ENCODE data around the gene TTYH3.
A peak's percentile ranks its signal among the peaks of the same experiment; 100 is the strongest.

TTYH3 gene

DNA sequence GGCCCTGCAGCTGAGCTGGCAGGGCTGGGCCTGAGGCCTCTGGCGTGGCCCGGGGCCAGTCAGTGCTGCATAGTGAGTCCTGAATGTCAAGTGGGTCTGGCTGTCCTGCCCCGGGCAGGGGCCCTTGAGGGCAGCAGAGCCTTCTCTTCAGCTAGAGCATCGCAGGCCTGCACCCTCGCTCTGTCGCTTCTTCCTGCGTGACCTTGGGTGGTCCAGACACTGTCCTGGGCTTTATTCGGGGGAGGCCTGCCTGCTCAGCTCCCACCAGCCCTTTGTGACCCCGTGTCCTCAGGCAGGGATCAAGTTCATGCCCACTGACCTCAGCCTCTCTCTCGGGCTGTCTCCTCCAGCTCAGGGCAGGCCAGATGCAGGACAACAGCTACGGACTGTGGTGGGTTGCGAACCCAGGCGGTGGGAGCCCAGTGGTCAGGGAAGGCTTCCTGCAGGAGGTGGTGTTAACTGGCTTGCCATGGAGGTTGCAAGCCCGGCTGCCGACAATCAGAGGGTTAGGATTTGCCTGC is 3.4 kb downstream of the TTYH3 start:
- DNase-seq (ENCODE audit: low spot score): no peak

DNA sequence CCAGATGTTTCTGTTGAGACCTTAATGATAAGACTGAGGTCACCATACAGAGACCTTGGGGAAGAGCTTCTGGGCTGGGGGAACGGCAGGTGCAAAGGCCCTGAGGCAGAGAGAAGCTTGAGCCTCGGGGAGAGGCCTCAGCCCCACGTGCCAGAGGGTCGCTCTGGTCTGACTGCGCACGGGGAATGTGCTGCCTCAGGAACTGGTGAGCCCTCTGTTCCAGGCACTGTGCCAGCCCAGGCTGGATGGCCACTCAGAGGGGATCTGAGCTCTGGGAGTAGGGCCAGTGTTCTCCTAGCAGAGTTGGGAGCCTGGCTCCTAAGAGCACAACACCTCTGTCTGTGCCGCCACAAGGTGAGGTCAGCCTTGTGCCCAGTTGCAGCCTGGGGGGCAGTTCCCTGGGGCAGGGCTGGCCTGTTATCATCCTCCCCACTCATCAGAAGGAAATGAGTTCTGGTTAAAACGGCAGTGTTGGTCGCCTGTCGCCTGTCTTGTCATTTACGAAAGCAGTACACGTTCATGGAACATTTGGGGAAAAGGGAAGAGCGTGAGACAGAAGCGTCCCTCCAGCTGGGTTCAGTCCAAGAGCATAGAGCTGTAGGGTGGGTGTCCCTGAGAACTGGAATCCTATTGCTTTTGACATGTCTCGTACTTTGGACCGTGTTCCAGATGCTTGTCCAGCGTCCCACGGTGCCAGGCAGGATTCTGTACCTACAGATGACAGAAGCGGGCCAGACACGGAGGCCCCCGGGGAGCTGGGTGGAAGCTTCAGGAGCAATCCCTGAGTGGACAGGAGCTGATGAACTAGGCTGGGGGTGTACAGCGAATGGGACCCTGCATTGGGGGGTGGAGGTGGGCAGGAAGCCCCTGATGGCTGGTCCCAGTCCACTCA is 4.3 kb downstream of the TTYH3 start:
- DNase-seq (ENCODE audit: low spot score): no peak

DNA sequence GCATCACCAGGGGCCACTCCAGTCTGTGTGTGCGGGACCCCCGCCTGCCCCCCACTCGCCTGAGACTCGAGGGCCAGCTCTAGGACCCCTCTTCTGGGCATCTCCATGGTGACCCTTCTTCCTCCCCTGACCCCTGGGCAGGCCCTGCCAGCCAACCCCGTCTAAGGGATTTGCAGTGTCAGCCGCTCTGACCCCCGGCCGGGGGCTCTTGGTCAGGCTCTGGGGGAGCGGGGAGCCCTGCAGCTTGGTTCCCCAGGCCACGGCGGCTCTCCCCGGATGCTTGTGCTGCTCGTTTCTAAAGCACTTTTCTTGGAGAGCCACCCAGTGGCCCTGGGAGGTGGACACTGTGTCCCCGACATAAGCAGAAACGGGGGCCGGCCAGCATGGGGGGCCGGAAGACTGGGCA is 5.3 kb downstream of the TTYH3 start:
- DNase-seq (ENCODE audit: low spot score): no peak

DNA sequence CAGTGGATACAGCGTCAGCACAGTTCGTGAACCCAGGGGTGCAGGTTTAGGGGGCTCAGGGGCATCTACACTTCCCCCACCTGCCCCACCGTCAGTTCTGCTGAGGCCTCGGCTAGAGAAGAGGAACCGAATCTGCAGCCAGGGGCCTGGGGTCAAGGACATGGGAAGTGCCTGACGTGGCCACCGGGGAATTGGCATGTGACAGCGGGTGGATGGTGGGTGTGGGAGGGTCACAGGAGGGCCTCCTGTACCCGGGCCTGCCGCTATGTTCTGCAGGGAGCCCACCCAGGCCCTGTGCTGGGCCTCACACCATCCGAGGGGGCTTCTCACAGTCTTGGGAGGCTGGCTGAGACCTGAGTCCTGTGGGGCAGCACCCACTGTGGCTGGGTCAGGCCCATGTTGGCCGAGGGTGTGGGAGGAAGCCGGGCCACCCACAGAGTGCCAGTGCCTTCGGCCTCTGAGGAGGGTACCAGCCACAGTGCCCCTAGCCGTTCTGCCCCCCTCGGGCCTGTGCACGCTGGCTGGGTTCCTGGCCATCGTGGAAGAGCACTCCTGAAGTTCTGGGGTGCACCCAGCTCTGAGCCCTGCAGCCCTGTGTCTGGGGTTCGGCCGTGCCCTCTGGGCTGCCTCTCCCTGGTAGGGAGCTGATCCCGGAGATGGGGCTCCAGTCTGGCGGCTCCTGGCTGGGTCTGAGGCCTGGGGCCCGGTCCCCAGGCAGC is 5.9 kb downstream of the TTYH3 start:
- DNase-seq (ENCODE audit: low spot score): no peak

DNA sequence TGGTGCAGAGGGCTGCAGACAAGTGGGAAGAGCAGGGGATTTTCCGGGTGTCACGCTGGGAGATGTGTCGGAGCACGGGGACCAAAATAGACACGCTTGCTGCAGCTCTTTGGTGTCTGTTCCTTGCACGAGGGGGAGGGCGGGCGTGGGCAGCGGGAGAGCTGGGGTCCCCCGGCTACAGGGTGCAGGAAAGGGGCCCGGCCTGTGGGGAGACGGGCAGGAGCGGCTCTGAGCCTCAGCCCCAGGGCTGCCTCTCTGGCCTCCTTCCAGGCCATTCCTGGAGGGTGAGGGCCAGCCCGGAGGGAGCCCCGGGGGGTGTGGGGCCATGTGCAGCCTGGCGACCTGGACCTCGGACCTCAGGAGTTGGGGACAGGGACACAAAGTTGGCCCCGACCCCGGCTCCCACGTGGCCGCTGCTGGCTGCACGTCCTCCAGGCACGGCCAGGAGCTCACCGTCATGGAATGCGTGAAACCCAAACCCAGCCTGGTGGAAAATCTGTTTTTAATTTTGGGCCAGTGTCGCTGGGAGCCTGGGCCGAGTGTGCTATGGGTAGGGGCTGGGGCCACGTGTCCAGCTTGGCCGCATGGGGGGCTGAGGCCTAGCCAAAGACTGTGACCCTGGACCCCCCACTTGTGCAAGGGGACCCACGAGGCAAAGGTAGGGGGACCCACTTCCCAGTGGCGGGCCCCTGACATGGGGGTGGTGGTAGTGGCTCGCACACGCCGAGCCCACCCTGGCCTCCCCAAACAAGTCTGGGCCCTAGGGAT is 6.6 kb downstream of the TTYH3 start:
- peak; percentile 87 for DNase-seq (ENCODE audit: low spot score)

DNA sequence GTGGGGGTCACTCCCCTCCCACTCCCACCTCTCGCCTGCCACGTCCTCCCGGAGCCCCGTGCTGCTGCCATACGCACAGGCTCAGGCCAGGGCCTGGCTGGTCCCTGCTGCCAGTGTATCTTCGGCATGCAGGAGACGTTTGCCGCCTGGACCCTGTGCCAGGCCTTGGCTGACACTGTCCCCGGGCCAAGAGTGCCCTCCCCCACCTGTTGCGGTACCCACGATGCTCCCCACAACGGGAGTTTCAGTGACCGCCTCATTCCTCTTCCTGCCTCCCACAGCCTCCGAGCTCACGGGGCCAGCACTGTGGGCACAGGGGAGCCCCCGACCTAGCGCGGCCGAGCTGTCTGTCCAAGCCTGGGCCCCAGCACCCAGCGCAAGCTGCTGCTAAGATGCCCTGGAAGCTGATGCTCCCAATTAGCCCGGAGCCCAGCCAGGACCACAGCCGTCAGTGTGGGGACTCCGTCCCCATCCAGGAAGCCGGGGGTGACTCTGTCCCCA is 7.4 kb downstream of the TTYH3 start:
- DNase-seq (ENCODE audit: low spot score): no peak

DNA sequence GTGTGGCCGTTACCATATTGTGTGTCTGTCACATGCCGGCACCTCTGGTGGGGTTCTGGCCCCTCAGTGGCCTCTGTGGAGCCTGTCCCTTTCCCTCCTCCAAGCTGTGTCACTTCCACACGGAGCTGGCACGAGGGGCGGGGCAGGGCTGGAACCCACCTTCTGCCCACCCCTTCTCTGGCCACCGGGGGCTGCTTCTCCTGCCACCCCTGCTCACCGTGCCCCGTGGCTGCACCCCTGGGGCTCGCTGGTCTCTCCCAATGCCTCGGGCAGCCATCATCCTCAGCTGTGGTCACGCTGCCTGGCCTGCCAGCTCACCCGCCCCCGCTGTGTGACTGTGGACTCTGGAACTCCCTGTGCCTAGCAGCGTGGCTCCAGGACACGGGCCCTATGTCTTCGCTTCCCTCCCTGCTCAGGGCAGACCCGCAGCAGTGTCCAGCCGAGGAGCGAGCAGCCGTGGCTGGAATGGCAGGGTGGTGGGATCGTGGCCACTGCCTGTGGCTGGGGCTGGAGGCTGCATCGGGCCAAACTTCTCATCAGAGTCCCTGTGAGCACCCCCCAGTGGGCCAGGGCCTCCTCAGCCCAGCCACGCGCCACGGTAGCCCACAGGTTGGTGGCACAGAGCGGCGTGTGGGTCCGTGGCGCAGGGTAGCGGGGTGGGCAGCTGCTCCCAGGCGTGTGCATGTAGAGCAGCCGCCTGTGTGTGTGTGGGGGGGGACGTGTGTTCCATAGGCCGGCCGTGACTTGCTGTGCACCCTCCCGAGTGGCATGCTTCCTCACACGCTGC is 8.1 kb downstream of the TTYH3 start:
- DNase-seq (ENCODE audit: low spot score): no peak

DNA sequence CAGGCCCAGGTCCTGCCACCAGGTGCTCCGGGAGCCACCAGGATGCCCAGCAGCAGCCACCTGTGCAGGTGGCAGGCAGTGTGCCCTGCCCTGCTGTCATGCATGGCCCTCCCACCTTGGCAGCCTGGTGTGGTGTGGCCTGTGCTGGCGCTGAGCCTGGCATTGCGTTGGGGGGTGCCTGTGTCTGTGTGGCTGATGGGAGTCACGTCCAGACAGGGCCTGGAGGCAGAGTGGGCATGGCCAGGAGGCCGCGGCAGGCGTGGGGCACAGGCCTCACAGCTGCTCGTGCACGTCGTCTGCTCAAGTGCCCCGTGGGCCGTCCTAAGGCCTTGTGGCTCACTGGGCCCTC is 8.7 kb downstream of the TTYH3 start:
- DNase-seq (ENCODE audit: low spot score): no peak

DNA sequence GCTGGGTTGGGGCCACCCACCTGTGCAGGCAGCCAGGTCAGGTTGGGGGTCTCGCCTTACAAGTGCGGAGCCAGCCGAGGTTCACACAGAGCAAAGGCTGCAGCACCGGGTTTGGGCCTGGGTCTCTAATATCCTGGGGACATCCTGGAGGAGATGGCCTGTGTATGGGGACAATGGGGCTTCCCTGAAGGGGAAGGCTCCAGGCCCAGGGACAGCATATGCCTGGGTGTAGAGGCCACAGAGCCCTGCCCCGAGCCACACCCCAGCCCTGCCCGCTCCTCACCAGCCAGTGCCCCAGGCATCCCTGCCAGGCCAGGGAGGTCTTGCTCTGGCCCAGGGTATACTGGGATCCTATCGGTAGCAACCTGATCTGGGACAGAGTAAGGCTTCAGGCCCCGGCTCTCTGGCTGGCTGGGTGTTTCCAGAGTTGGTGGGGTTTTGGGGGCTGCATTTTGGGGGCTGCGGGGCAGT is 9.1 kb downstream of the TTYH3 start:
- DNase-seq (ENCODE audit: low spot score): no peak

DNA sequence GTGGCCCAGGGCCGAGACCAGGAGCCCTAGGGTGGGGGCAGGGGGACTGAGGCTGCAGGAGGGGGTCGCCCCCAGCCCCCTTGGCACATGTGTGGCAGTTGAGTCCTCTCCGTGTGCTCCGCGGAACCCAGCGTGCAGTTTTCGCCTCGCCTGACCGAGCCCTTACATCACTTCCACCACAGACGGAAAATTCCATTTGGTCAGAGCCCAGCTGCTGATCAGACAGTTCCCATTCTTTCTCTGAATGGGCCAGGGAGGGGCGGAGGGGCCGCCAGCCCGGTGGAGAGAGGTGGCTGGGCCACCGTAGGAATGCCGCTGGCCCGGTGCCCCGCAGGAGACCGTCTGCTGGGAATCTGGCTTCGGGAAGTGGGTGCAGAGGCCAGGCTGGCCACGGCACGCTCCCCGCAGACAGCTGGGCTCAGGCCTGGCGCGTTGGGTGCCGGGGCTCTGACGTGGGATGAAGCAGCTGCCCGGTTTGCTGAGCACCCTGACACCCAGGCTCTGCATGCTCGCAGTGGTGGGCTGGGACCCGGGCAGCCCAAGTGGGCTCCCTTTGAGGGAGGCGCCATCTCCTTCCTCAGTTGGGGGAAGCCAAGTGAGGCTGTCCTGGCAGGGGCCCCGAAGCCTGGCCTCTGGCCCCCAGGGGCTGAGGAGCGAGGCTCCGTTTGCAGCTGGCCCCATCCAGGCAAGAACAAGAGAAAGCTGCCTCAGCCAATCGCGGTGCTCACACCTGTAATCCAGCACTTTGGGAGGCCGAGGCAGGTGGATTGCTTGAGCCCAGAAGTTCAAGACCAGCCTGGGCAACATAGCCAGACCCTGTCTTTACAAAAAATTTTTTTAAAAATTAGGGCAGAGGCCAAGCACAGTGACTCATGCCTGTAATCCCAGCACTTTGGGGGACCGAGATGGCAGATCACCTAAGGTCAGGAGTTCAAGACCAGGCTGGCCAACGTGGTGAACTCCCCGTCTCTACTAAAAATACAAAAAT is 9.9 kb downstream of the TTYH3 start:
- DNase-seq (ENCODE audit: low spot score): peak; percentile 91

DNA sequence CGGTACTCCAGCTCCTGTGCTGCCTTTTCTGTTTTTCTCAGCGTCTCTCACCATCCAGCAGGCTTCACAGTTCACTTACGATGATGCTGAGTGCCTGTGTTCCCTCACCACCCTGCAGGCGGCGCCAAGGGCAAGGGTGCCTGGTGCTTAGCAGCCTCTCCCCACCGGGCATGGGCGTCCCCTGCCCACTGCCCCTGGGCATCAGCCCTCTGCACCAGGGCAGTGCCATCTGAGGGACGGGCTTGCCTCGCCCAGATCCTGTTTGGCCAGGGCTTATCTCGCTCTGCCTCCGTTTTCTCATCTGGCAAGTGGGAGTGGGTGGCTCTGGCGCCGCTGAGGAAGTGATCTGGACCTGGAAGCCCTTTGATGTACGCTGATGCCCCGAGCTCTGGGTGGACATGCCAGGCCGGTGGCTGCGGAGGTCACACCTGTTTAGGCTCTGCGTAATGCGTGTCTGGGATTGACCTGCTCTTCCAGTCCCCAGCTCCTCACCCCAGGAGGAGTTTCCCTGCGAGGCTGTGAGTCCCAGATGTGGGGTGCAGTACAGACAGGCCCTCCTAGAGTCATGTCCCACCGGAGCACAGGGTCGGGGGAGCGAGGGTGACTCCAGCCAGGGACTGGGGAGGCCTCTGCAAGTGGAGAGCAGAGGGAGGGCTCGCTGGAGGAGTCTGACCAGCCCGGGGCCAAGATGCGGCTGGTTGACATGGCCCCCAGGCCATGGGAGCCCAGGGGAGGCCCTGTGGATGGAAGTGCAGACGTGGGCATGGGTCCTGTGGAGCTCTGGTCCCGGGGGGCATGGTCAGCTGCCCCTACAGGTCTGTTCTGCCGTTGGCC is 11.8 kb downstream of the TTYH3 start:
- no peak for DNase-seq (ENCODE audit: low spot score)

DNA sequence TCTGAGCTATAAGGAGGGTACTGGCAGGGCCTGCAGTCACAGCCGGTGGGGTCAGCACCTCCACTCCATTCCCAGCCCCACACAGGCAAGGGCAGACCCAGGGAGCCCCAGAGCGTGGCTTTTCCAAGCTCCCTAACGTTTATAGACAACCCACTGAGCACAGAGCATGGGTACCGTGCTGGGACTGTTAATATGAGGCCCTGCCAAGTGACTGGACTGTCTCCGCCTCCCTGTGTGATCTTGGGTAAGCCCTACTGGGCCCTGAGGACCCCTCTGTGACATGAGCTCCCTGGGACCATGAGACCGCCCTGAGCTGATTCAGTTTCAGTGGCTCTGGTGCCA is 12.4 kb downstream of the TTYH3 start:
- no peak for DNase-seq (ENCODE audit: low spot score)

DNA sequence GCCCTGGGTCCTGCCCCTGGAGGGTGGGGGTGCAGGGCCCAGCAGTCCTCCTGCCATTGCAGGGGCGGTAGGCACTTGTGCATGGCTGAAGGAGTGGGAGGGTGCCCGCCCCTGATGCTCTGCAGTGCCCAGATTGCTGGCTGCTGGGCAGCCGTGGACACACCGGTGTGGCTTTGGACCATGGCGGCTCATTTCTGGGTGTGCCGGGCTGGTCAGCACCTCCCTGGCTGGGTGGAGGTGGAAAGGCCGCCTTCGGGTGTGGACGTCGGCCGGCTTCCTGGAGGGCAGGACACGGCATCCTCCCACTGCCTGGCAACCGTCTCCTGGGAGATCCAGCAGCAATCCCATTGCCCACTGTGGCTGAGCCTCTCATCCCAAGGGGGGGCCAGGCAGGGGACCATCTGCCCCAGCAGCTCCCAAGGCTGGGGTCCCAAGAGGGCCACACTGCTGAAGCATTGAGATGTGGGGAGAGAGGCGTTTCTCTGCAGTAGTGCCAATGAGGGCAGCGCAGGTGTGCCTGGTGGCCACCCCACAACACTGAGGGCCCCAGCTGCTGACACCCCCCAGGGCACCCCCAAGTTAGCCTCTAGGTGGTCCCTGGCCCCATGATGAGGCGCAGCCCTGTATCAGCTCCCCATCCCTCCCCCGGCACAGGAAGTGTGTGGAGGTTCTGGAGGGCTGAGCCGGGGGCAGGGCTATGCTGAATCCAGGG is 12.9 kb downstream of the TTYH3 start:
- DNase-seq (ENCODE audit: low spot score): no peak

DNA sequence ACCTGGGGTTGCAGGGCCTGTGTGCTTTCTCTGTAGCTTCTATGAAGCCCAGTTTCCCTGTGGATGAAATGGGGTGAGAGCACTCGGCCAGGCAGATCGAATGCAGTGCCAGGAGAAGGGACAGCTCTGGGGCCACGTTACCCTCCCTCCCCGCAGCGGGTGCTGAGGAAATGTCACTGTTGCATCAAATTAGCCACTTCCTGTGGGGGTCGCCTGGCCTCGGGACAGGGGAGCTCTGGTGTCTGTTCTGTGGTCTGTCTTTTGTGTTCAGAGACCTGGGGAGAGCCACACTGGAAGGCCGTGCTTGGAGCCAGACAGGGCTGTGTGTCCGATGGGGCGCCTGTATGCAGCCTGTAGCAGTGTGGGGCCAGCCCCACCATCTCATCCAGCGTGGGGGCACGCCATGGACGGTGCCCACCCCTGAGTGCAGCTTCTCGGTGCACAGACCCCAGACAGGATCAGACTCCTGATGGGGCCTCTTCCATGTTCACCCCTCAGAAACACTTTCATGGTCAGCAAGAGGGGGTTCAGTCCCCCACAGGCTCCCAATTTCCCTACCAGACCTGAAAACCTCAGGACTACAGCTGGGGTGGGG is 13.6 kb downstream of the TTYH3 start:
- DNase-seq (ENCODE audit: low spot score): no peak

DNA sequence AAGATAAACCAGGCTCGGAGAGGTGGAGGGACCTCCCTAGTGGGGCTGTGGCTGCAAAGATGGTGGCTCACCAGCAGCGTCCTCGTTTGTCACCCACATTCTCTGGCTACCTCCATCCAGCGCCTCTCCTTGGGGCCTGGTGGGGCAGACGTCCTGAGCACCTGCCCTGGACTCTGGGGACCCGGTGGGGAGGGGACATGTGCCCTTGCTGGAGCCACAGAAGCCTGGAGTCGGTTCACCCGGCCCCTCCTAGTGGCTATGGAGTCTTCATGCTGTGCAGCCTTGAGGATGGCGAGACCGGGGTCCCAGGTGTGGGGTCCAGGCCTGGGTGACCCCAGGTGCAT is 14.5 kb downstream of the TTYH3 start:
- no peak for DNase-seq (ENCODE audit: low spot score)

DNA sequence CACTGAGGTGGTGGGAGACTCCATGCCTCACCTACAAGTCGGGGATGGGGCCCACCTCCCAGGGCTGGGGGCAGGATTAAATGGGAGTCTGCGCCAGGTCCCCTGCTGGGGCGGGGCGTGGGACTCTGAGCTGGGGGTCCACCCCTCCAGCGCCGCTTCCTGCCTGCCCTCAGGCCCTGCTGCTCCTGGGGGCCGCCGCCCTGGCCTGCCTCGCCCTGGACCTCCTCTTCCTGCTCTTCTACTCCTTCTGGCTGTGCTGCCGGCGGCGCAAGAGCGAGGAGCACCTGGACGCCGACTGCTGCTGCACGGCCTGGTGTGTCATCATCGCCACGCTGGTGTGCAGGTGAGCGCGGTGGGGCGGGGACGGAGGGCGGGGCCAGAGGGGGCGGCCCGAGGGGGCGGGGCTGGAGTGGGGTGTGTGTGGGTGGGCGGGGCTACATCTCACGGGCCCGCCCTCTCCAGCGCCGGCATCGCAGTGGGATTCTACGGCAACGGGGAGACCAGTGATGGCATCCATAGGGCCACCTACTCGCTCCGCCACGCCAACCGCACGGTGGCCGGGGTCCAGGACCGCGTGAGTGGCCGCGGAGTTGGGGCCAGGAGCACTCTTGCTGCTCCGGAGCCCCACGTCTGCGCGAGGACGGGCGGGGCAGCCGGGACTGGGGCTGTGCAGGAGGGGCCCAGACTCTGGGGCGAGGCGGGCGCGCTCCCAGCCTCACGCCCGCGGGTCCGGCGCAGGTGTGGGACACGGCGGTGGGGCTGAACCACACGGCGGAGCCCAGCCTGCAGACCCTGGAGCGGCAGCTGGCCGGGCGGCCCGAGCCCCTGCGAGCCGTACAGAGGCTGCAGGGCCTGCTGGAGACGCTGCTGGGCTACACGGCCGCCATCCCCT is 15.1 kb downstream of the TTYH3 start:
- DNase-seq (ENCODE audit: low spot score): no peak

DNA sequence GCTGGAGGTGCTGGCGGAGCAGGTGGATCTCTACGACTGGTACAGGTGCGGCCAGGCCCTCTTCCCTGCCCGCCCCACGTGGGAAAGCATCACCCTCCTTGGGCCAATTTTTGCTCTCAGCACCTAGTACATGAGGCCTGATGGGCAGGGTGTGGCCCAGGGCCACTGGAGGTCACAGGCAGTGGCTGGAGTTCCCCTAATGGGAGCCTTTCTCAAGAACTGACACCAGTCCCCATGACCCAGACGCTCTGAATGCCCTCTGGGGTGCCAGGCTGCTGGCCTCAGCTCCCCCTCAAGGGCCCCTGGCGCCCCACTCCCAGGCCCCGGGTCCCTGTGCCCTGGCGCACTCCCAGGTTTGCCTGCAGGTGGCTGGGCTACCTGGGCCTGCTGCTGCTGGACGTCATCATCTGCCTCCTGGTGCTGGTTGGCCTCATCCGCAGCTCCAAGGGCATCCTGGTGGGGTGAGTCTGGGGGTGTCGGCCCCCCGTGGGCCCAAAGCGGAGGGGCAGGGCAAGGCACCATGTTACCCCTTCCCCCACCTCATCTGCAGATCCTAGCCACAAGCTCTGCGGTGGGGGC is 15.9 kb downstream of the TTYH3 start:
- no peak for DNase-seq (ENCODE audit: low spot score)
